Right lobe of liver (tissue), 4 donors: ENCODE results near the gene ASIC4.

Source experiments
- POLR2A ChIP-seq: fragments of 450-650 bp; IDR thresholded peaks from one replicate; pipeline ENCODE4 v1.6.1; 2017; ENCODE audit warnings: antibody characterized with exemption, mild to moderate bottlenecking
- TF ChIP-seq, protein P1 (sequence below), 4 donors: fragments of 200-600 bp in 3 of 4; fragments of 450-650 bp in 1 of 4; IDR thresholded peaks; one replicate each; pipeline versions ENCODE4 v1.5.1 to v1.8.0; 2016 to 2022; ENCODE audit warnings: antibody characterized with exemption in 4 of 4, mild to moderate bottlenecking in 2 of 4
- donor health status: DM: no; HTN: no; CAD: no.
- donor health status: DM: no; HTN: no; CAD: no.
- donor health status: DM: no; HTN: yes; CAD: no.

DNA sequence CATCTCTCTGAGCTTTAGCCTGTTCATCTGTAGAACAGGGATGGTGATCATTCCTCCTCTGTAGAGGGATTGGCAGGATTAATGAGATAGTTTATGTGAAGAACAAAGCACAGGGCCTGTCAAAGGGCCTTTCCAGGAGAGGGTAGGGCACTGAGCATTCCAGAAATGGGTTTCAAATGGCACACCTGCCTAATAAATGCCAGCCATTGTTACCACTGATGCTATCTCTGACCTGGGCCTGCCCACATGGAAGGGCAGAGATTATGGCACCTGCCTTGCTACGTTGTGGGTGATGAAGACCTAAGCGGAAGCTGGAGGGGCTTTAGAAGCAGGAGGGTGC, 46.6 kb upstream of the ASIC4 start:
- TF ChIP-seq, protein P1, sequence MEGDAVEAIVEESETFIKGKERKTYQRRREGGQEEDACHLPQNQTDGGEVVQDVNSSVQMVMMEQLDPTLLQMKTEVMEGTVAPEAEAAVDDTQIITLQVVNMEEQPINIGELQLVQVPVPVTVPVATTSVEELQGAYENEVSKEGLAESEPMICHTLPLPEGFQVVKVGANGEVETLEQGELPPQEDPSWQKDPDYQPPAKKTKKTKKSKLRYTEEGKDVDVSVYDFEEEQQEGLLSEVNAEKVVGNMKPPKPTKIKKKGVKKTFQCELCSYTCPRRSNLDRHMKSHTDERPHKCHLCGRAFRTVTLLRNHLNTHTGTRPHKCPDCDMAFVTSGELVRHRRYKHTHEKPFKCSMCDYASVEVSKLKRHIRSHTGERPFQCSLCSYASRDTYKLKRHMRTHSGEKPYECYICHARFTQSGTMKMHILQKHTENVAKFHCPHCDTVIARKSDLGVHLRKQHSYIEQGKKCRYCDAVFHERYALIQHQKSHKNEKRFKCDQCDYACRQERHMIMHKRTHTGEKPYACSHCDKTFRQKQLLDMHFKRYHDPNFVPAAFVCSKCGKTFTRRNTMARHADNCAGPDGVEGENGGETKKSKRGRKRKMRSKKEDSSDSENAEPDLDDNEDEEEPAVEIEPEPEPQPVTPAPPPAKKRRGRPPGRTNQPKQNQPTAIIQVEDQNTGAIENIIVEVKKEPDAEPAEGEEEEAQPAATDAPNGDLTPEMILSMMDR (IDR thresholded peaks at IDR 0.05): no peak
- no peak for TF ChIP-seq POLR2A
